ENCODE data around the gene NT5DC4. TPM values are rescaled to one million over a fixed set of nuclear protein-coding genes. Genes with fewer than 3 reads are reported as not detected.

The NT5DC4 gene
- total RNA-seq, 2 donors from 2014 or later, result not detected

- intact Hi-C loops (cut with DNase I), result no loop called here
- H3K27me3 ChIP-seq, result no peaks in the 10 kb centered on the region
Observed at GRCh38 chr2:112772911-112773475, 52.2 kb downstream of the NT5DC4 start.

GRCh38 chr2:112773556-112773955 lies 52.7 kb downstream of the NT5DC4 start:
- intact Hi-C loops (cut with DNase I), result no loop called here
- H3K9ac ChIP-seq (ENCODE audit: low read depth in 2 of 2, low read length in 2 of 2), result no peak overlapping the region
- no peak for DNase-seq
- no peaks in the 10 kb centered on the region for H3K4me1 ChIP-seq
- H3K27ac ChIP-seq, result no peak overlapping the region
- H3K36me3 ChIP-seq, result no peaks in the 10 kb centered on the region
- no peak for TF ChIP-seq CTCF (IDR thresholded peaks at IDR 0.05)
- H3K27me3 ChIP-seq, result no peaks in the 10 kb centered on the region
- no peak overlapping the region for H3K4me3 ChIP-seq
- H3K9me3 ChIP-seq, result no peaks in the 10 kb centered on the region

More at GRCh38 chr2:112772911-112773475, 52.2 kb downstream of the NT5DC4 start:
- Histone ChIP-seq H3K36me3 (no peaks in the 10 kb centered on the region), H3K4me3 (no peak overlapping the region), H3K4me1 (no peaks in the 10 kb centered on the region), H3K9ac (ENCODE audit: low read depth in 2 of 2, low read length in 2 of 2) (no peak overlapping the region), H3K9me3 (no peaks in the 10 kb centered on the region), H3K27ac (no peak overlapping the region)
- TF ChIP-seq CTCF (IDR thresholded peaks at IDR 0.05), result no peak
- no peak for DNase-seq

GRCh38 chr2:112774536-112775285 lies 53.9 kb downstream of the NT5DC4 start:
- Histone ChIP-seq H3K4me1 (no peaks in the 10 kb centered on the region), H3K9ac (ENCODE audit: low read depth in 2 of 2, low read length in 2 of 2) (no peak overlapping the region), H3K27me3 (no peaks in the 10 kb centered on the region), H3K27ac (no peak overlapping the region), H3K9me3 (no peaks in the 10 kb centered on the region), H3K36me3 (no peaks in the 10 kb centered on the region), H3K4me3 (no peak overlapping the region)
- TF ChIP-seq CTCF (IDR thresholded peaks at IDR 0.05), result no peak
- intact Hi-C loops (cut with DNase I), result no loop called here
- no peak for DNase-seq

- Histone ChIP-seq H3K4me1 (no peaks in the 10 kb centered on the region), H3K9me3 (no peaks in the 10 kb centered on the region), H3K36me3 (no peaks in the 10 kb centered on the region), H3K27me3 (no peaks in the 10 kb centered on the region), H3K9ac (ENCODE audit: low read depth in 2 of 2, low read length in 2 of 2) (no peak overlapping the region), H3K27ac (no peak overlapping the region), H3K4me3 (no peak overlapping the region)
- no peak for TF ChIP-seq CTCF (IDR thresholded peaks at IDR 0.05)
- DNase-seq, result no peak
- intact Hi-C loops (cut with DNase I), result no loop called here
Observed at GRCh38 chr2:112776113-112776512, 55.3 kb downstream of the NT5DC4 start.

- no peak overlapping the region for H3K4me3 ChIP-seq
- intact Hi-C loops (cut with DNase I), result no loop called here
- no peak for DNase-seq
- no peaks in the 10 kb centered on the region for H3K4me1 ChIP-seq
- no peak overlapping the region for H3K27ac ChIP-seq
- H3K9ac ChIP-seq (ENCODE audit: low read depth in 2 of 2, low read length in 2 of 2), result no peak overlapping the region
- H3K9me3 ChIP-seq, result no peaks in the 10 kb centered on the region
- TF ChIP-seq CTCF (IDR thresholded peaks at IDR 0.05), result no peak
- H3K36me3 ChIP-seq, result no peaks in the 10 kb centered on the region
- no peaks in the 10 kb centered on the region for H3K27me3 ChIP-seq
Observed at GRCh38 chr2:112777036-112777435, 56.2 kb downstream of the NT5DC4 start.

Measured in colonic mucosa (tissue), 4 donors.